Natural killer cell treated with Interleukin-12 subunit alpha and Interleukin-12 subunit beta and Interleukin-15 and Interleukin-18, amount 100 ng/mL, for 72 hours (primary cell): Measurements from ENCODE around the gene CD180. TPM values are rescaled to one million over a fixed set of nuclear protein-coding genes. Genes with fewer than 3 reads are reported as not detected.
A peak's percentile ranks its signal among the peaks of the same experiment; 100 is the strongest.
"Not testable (repeated sequence)": the region's sequence is repeated elsewhere in the genome, so short reads cannot be mapped to it uniquely, and the experiment has no call there.

Source experiments
- ATAC-seq, 2 donors: fragments of 150-1000 bp; cut with Tn5 transposase in 1 of 2; sonication (Bioruptor Pico), chemical (Tn5 transposase) in 1 of 2; 2 replicates each; pipeline ENCODE4 v1.10.0; 2021
- DNase-seq: peaks from one replicate; pipeline ENCODE4 v3.0.0; 2022; ENCODE audit warnings: low spot score
- H3K27ac Mint-ChIP-seq, 2 donors: 1 replicate in 1 of 2; 2 replicates in 1 of 2; pipeline ENCODE4 v1.8.0; 2022; ENCODE audit warnings: mixed read lengths in 2 of 2, mild to moderate bottlenecking in 1 of 2, moderate library complexity in 1 of 2
- H3K27me3 Mint-ChIP-seq, 2 donors: 1 replicate in 1 of 2; 2 replicates in 1 of 2; pipeline ENCODE4 v1.8.0; 2022; ENCODE audit warnings: mixed read lengths in 2 of 2
- H3K36me3 Mint-ChIP-seq: one replicate; pipeline ENCODE4 v1.8.0; 2022; ENCODE audit warnings: mixed read lengths
- H3K4me1 Mint-ChIP-seq, 2 donors: 1 replicate in 1 of 2; 2 replicates in 1 of 2; pipeline ENCODE4 v1.8.0; 2022; ENCODE audit warnings: low read depth in 2 of 2, mixed read lengths in 2 of 2, mild to moderate bottlenecking in 1 of 2
- H3K4me3 Mint-ChIP-seq: one replicate; pipeline ENCODE4 v1.8.0; 2022; ENCODE audit warnings: mixed read lengths
- H3K9me3 Mint-ChIP-seq: 2 replicates; pipeline ENCODE4 v1.8.0; 2022; ENCODE audit warnings: mixed read lengths
- total RNA-seq, 2 donors: library from RNA; stranded (reverse); gene quantifications; one replicate each; pipeline ENCODE4 v1.2.3, GENCODE V29; 2022

CD180 gene
- total RNA-seq, 2 donors from 2014 or later, result 0.14 TPM; not detected in 1

- peaks cover 27% of the 10 kb centered on the region for H3K36me3 Mint-ChIP-seq
- not testable (repeated sequence) for H3K27ac Mint-ChIP-seq, ATAC-seq, H3K4me1 Mint-ChIP-seq, H3K4me3 Mint-ChIP-seq, DNase-seq, H3K9me3 Mint-ChIP-seq, H3K27me3 Mint-ChIP-seq
Measured at GRCh38 chr5:67173351-67173750, 23.2 kb downstream of the CD180 start.

- H3K4me3 Mint-ChIP-seq, result no peak overlapping the region
- H3K27ac Mint-ChIP-seq, result no peak overlapping the region
- H3K9me3 Mint-ChIP-seq, result peaks cover 5% of the 10 kb centered on the region
- ATAC-seq (no peak), DNase-seq (no peak)
- H3K27me3 Mint-ChIP-seq, result no peaks in the 10 kb centered on the region
- peaks cover 12 to 19% of the 10 kb centered on the region in 2 donors for H3K4me1 Mint-ChIP-seq
- H3K36me3 Mint-ChIP-seq, result peaks cover 6% of the 10 kb centered on the region
Measured at GRCh38 chr5:67170767-67171166, 25.8 kb downstream of the CD180 start.

- Mint-ChIP-seq H3K27me3 (no peaks in the 10 kb centered on the region), H3K36me3 (no peaks in the 10 kb centered on the region), H3K27ac (peak overlapping the region; percentile 98 to 99), H3K9me3 (no peaks in the 10 kb centered on the region), H3K4me1 (peaks cover 12 to 20% of the 10 kb centered on the region in 2 donors), H3K4me3 (peak overlapping the region; percentile 92)
- DNase-seq (no peak), ATAC-seq (no peak)
Measured at GRCh38 chr5:67168069-67168468, 28.5 kb downstream of the CD180 start.

GRCh38 chr5:67166460-67167285 lies 29.9 kb downstream of the CD180 start:
- Mint-ChIP-seq H3K4me3 (peak overlapping the region; percentile 92), H3K36me3 (no peaks in the 10 kb centered on the region), H3K9me3 (no peaks in the 10 kb centered on the region), H3K4me1 (peaks cover 15 to 20% of the 10 kb centered on the region in 2 donors), H3K27me3 (no peaks in the 10 kb centered on the region), H3K27ac (peak overlapping the region; percentile 98 to 99)
- peak; percentile 88 for DNase-seq
- peak; percentile 79 to 84 for ATAC-seq

- Mint-ChIP-seq H3K4me3 (peak overlapping the region; percentile 92), H3K27me3 (no peaks in the 10 kb centered on the region), H3K36me3 (no peaks in the 10 kb centered on the region), H3K9me3 (no peaks in the 10 kb centered on the region), H3K27ac (peak overlapping the region; percentile 98 to 99), H3K4me1 (peaks cover 17 to 25% of the 10 kb centered on the region in 2 donors)
- DNase-seq (peak; percentile 88), ATAC-seq (peak; percentile 90 to 91)
Measured at GRCh38 chr5:67165526-67166459, 30.8 kb downstream of the CD180 start.

GRCh38 chr5:67164856-67165525 lies 31.6 kb downstream of the CD180 start:
- Mint-ChIP-seq H3K9me3 (no peaks in the 10 kb centered on the region), H3K27ac (peak overlapping the region; percentile 98 to 99), H3K36me3 (no peaks in the 10 kb centered on the region), H3K27me3 (no peaks in the 10 kb centered on the region), H3K4me1 (peaks cover 21 to 31% of the 10 kb centered on the region in 2 donors), H3K4me3 (peak overlapping the region; percentile 92)
- DNase-seq (no peak), ATAC-seq (no peak)

GRCh38 chr5:67163863-67164595 lies 32.6 kb downstream of the CD180 start:
- DNase-seq (no peak), ATAC-seq (no peak)
- Mint-ChIP-seq H3K27me3 (no peaks in the 10 kb centered on the region), H3K4me3 (peak overlapping the region; percentile 92), H3K27ac (peak overlapping the region; percentile 98 to 99), H3K36me3 (no peaks in the 10 kb centered on the region), H3K4me1 (peaks cover 23 to 35% of the 10 kb centered on the region in 2 donors), H3K9me3 (no peaks in the 10 kb centered on the region)

- no peaks in the 10 kb centered on the region for H3K9me3 Mint-ChIP-seq
- peak overlapping the region; percentile 65 to 70 for H3K27ac Mint-ChIP-seq
- DNase-seq (no peak), ATAC-seq (no peak)
- H3K36me3 Mint-ChIP-seq, result no peaks in the 10 kb centered on the region
- no peak overlapping the region for H3K4me3 Mint-ChIP-seq
- H3K27me3 Mint-ChIP-seq, result no peaks in the 10 kb centered on the region
- H3K4me1 Mint-ChIP-seq, result peaks cover 22 to 35% of the 10 kb centered on the region in 2 donors
Measured at GRCh38 chr5:67163231-67163756, 33.3 kb downstream of the CD180 start.

GRCh38 chr5:67161767-67162166 lies 34.8 kb downstream of the CD180 start:
- Mint-ChIP-seq H3K36me3 (no peaks in the 10 kb centered on the region), H3K4me1 (peaks cover 16 to 27% of the 10 kb centered on the region in 2 donors), H3K27me3 (no peaks in the 10 kb centered on the region), H3K4me3 (no peak overlapping the region), H3K9me3 (no peaks in the 10 kb centered on the region), H3K27ac (peak overlapping the region; percentile 42 to 70)
- ATAC-seq (no peak), DNase-seq (no peak)

GRCh38 chr5:67160985-67161384 lies 35.6 kb downstream of the CD180 start:
- DNase-seq, result no peak
- Mint-ChIP-seq H3K27me3 (no peaks in the 10 kb centered on the region), H3K4me3 (peak overlapping the region; percentile 39), H3K27ac (peak overlapping the region; percentile 42 to 55), H3K4me1 (peaks cover 12 to 24% of the 10 kb centered on the region in 2 donors), H3K36me3 (no peaks in the 10 kb centered on the region), H3K9me3 (no peaks in the 10 kb centered on the region)
- no peak for ATAC-seq

- Mint-ChIP-seq H3K4me1 (peaks cover 11 to 22% of the 10 kb centered on the region in 2 donors), H3K27ac (peak overlapping the region; percentile 42 to 55), H3K27me3 (no peaks in the 10 kb centered on the region), H3K9me3 (no peaks in the 10 kb centered on the region), H3K4me3 (peak overlapping the region; percentile 25), H3K36me3 (no peaks in the 10 kb centered on the region)
- ATAC-seq (no peak), DNase-seq (no peak)
Measured at GRCh38 chr5:67160272-67160671, 36.3 kb downstream of the CD180 start.

- DNase-seq (no peak), ATAC-seq (peak in 1 of 2 donors; percentile 65)
- peaks cover 9 to 22% of the 10 kb centered on the region in 2 donors for H3K4me1 Mint-ChIP-seq
- H3K27ac Mint-ChIP-seq, result peak overlapping the region in 1 of 2 donors; percentile 52
- H3K36me3 Mint-ChIP-seq, result no peaks in the 10 kb centered on the region
- no peaks in the 10 kb centered on the region for H3K9me3 Mint-ChIP-seq
- no peaks in the 10 kb centered on the region for H3K27me3 Mint-ChIP-seq
- H3K4me3 Mint-ChIP-seq, result no peak overlapping the region
Measured at GRCh38 chr5:67156976-67157583, 39.5 kb downstream of the CD180 start.
